GM18861 (cell line): ENCODE results near the gene BAIAP2.

Experiments used
- ATAC-seq: cut with Tn5 transposase; IDR thresholded peaks from one replicate; pipeline ENCODE4 v1.9.1; 2021; ENCODE audit not compliant: unreplicated experiment

BAIAP2 gene

DNA sequence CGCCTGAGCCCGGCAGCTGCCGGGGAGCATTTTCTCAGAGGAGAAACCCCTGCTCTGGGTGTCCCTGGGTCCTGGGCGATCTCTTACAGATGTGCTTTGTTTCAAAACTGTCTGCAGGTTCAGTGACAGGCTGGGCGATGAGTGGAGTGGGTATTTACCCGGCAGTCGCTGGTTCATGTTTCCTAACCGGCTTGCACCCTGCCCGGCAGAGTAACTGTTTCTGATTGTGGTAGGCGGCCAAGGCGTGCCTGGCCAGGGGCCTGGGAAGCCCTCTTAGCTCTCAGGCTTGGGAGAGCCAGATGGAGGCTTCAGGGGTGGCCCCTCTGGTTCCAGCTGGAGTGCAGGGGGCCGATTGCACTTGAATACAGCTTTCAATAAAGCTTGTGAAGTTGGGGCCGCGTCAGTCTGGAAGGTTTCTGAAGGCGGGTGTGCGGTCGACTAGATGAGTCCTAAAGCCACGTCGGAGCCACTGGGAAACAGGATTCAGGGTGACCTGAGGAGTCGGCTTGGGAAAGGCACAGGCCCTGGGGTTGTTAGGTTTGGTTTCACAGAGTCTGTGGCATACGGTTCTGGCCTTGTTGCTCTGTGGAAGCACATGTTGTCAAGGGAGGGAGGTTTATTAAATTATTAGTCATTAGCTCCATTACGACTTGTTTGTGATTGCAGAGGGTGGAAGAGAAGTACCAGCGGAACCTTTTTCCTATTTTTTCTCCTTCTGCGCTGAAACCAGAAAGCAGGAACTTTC is 1.4 kb downstream of the BAIAP2 start:
- no peak for ATAC-seq

GRCh38 chr17:81037026-81037797 is 2.3 kb downstream of the BAIAP2 start:
- no peak for ATAC-seq

- ATAC-seq: no peak
Measured at GRCh38 chr17:81037798-81038733, 3.1 kb downstream of the BAIAP2 start.

DNA sequence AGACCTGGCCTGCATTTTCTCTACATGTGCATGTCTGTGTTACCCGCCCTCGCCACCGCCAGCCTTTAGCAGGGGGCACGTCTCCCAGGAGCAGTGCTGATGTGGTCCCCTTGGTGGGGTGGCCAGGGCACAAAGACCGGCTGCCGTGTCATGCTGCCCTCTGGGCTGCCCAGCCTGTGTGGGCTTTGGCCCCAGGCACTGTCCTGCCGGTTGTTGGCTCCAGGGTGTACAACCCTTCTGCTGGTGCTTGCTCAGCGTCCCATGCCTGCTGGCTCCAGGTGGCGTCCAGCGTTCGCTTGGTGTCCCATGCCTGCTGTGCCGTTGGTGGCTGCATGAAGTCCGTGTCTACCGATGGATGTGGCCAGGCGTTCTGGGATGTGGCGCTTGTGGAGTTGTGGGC is 4.1 kb downstream of the BAIAP2 start:
- ATAC-seq: no peak

DNA sequence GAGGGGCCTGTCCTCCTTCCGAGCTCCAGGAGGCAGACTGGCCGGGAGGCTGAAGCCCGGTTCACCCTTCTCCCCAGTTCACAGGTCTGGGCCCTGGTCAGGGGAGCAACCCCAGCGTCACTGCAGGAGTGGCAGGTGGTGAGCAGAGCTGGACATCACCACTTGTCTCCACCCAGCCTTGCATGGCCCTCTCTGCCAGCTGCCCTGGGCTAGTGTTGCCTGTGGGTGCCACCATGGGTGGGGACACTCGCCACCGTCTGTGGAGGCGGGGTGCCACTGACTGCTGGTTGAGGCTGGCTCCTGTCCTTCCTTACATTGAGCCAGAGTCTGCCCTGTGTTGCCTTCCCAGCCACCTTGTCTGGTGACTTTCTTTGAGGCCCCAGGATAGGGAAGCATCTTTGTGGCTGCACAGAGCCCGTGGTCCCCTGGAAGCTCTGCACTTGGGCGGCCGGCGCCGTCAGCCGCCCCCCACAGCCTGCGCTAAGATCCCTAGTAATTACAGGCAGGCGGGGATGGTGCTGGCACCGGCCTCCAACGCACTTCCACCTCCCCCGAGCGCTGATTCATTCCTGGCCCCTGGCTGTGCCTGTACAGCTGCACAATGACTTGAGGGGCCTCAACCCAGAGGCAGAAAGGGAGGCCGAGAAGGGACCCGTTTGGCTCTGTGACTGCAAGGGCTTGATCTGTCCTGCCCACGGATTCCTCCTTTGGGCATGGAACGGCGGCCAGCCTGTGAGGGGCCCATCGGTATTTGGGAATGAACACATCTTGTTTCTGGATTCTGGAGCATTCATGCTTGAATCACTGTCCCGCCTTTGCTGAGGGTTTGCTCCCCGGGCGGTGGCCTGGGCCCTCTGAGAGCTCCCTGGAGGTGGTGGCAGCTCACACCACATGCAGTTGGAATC is 5.2 kb downstream of the BAIAP2 start:
- no peak for ATAC-seq

DNA sequence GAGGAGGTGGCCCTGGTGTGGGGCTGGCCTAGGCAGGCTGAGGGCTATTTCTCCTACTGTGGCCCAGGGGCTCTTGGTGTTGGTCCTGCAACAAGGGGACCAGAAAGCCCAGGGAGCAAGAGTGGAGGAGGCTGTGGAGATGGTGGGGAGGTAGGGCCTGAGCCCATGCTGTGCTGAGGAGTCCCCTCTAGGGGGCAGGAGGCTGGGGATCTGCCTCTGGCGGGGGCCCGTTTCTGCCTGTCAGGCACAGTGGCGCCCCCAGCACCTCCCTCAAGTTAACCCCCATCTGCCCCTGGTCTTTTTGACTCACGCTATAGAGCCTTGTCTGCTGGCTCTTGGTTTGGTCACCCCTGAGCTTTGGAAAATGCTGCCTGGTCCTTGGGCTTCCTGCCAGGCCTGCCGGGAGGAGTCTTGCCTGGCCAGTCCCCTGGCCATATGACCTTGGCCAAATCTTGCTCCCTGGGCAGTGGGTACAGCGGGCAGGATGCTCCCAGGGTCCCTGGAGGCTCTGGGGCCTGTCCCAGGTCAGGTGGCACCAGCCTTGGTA is 5.9 kb downstream of the BAIAP2 start:
- no peak for ATAC-seq

- ATAC-seq: no peak
Measured at GRCh38 chr17:81042606-81043005, 7.7 kb downstream of the BAIAP2 start.

DNA sequence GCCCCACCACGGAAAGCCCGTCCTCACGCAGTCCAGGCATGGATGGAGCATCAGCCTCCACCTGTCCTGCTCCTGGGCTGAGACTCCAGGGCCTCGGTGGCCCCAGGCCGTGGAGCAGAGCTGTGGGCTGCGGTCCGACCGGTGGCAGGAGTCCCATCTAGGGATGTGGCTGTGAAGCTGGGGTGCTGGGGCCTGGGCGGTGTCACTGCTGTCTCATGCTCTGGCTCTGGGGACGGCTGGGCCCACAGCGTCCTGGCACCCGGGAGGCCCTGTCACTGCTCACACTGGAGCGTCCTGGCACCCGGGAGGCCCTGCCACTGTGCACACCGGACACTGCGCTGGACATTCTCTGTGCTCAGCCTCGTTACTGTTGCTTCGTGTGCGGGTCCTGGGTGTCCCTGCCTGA is 8.4 kb downstream of the BAIAP2 start:
- no peak for ATAC-seq

DNA sequence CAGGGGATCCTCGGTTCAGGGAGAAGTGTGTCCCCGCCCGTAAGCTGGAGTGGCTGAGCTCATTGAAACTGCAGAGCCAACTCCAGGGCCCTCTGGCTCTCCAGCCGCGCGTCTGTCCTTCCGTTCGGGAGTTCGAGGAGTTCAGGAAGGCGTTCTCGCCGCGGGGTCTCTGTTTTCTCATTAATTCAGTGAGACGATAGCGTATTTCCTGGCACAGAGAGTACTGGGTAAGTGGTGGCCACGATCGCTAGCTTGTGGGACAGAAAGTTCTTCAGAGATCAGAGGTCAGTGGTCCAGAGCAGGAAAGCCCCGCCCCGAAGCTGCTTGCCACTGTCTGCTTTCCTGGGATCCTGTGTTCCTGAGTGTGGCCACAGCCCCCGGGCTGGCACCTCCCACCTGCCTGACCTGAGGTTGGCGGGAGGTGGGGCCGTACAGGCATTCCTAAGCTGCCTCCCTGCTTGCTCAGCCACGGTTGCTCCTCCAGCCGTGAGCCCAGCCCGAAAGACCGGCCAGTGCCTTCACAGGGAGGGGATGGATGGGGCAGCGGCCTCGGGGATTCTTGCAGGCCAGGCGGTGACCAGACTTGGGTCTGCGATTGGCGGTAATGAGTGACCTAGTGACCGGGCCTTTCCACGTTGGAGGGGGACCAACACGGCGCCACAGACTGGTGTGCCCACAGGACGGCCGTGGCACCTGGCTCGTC is 8.9 kb downstream of the BAIAP2 start:
- no peak for ATAC-seq

DNA sequence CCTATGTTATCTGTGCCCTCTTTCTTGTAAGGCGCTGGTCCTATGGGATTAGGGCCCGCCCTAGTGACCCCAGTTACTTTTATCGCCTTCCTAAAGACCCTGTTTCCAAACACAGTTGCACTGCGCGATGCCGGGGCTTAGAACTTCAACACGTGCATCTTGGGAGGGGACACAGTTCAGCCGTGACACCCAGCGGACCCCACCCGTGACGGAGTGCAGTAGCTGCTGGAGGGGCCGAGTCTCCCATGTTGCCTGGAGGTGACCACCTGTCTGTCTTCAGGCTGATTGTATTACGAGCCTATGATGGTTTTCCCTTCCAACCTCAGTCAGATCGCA is 9.4 kb downstream of the BAIAP2 start:
- no peak for ATAC-seq

GRCh38 chr17:81044764-81045589 is 10.0 kb downstream of the BAIAP2 start:
- ATAC-seq: no peak

- ATAC-seq: no peak
Measured at GRCh38 chr17:81045590-81046095, 10.7 kb downstream of the BAIAP2 start.

GRCh38 chr17:81046132-81046769 is 11.3 kb downstream of the BAIAP2 start:
- ATAC-seq: no peak

DNA sequence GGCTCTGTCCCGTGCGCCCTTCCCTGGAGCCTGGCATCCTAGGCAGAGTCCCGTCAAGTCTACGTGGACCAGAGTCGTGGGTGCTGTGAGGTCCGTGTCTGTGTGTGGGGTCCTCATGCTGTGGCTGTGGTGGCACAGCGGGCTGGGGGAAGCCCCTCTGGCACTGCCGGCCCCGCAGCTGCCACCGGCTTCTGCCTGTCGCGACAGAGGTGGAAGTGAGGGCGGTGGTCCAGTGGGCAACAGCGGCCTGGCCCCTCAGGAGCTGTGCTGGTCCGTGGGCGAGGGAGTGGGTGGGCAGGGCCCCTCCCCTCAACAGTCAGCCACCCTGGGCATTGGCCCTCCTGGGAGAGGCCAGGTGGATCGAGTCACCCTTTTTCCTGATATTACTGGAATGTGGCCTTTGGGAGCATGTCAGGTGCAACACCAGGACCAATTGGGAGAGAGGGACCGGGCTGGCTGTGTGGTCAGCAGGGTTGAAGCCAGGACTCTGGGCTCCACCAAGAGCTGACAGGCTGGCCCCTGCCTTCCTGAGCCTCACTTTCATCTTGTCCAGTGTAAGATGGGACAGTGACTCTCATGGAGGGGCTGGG is 11.9 kb downstream of the BAIAP2 start:
- ATAC-seq: no peak

- ATAC-seq: no peak
Measured at GRCh38 chr17:81048827-81049371, 13.9 kb downstream of the BAIAP2 start.

GRCh38 chr17:81049372-81049911 is 14.5 kb downstream of the BAIAP2 start:
- no peak for ATAC-seq

GRCh38 chr17:81049973-81050551 is 15.1 kb downstream of the BAIAP2 start:
- no peak for ATAC-seq
